ENCODE data around the gene RAP1GAP2.

Gene RAP1GAP2

GRCh38 chr17:2893422-2893914, 97.2 kb downstream of the RAP1GAP2 start:
- no peaks in the 10 kb centered on the region for H3K36me3 ChIP-seq (replicated peaks)
- no peak overlapping the region for H3K27ac ChIP-seq
- H3K27me3 ChIP-seq (replicated peaks) = no peaks in the 10 kb centered on the region
- H3K4me3 ChIP-seq (ENCODE audit: low read depth, low read length) = no peak overlapping the region
- TF ChIP-seq CTCF (IDR thresholded peaks at IDR 0.05; ENCODE audit: low read depth, low read length, missing control alignments) = no peak
- no peak for DNase-seq
- in situ Hi-C loops (cut with HindIII; ENCODE audit: low pct_ligation_motif_present, low sequenced_read_pairs) = no loop called here

- TF ChIP-seq CTCF (IDR thresholded peaks at IDR 0.05; ENCODE audit: low read depth, low read length, missing control alignments) = no peak
- H3K4me3 ChIP-seq (ENCODE audit: low read depth, low read length) = no peak overlapping the region
- in situ Hi-C loops (cut with HindIII; ENCODE audit: low pct_ligation_motif_present, low sequenced_read_pairs) = no loop called here
Observed at GRCh38 chr17:2894782-2895181, 98.5 kb downstream of the RAP1GAP2 start.

GRCh38 chr17:2897605-2898004, 101.4 kb downstream of the RAP1GAP2 start:
- in situ Hi-C loops (cut with HindIII; ENCODE audit: low pct_ligation_motif_present, low sequenced_read_pairs) = no loop called here
- H3K27me3 ChIP-seq (replicated peaks) = no peaks in the 10 kb centered on the region
- DNase-seq = no peak
- no peak for TF ChIP-seq CTCF (IDR thresholded peaks at IDR 0.05; ENCODE audit: low read depth, low read length, missing control alignments)
- H3K4me3 ChIP-seq (ENCODE audit: low read depth, low read length) = no peak overlapping the region
- no peaks in the 10 kb centered on the region for H3K36me3 ChIP-seq (replicated peaks)
- H3K27ac ChIP-seq = no peak overlapping the region

More at GRCh38 chr17:2894782-2895181, 98.5 kb downstream of the RAP1GAP2 start:
- no peak overlapping the region for H3K27ac ChIP-seq
- no peaks in the 10 kb centered on the region for H3K36me3 ChIP-seq (replicated peaks)
- DNase-seq = no peak
- H3K27me3 ChIP-seq (replicated peaks) = no peaks in the 10 kb centered on the region

GRCh38 chr17:2898255-2898926, 102.2 kb downstream of the RAP1GAP2 start:
- no peaks in the 10 kb centered on the region for H3K27me3 ChIP-seq (replicated peaks)
- H3K36me3 ChIP-seq (replicated peaks) = no peaks in the 10 kb centered on the region
- no peak for DNase-seq
- TF ChIP-seq CTCF (IDR thresholded peaks at IDR 0.05; ENCODE audit: low read depth, low read length, missing control alignments) = no peak
- in situ Hi-C loops (cut with HindIII; ENCODE audit: low pct_ligation_motif_present, low sequenced_read_pairs) = no loop called here
- H3K4me3 ChIP-seq (ENCODE audit: low read depth, low read length) = no peak overlapping the region
- no peak overlapping the region for H3K27ac ChIP-seq

GRCh38 chr17:2899906-2900305, 103.7 kb downstream of the RAP1GAP2 start:
- in situ Hi-C loops (cut with HindIII; ENCODE audit: low pct_ligation_motif_present, low sequenced_read_pairs) = no loop called here
- no peak for DNase-seq
- no peak overlapping the region for H3K4me3 ChIP-seq (ENCODE audit: low read depth, low read length)
- H3K36me3 ChIP-seq (replicated peaks) = no peaks in the 10 kb centered on the region
- TF ChIP-seq CTCF (IDR thresholded peaks at IDR 0.05; ENCODE audit: low read depth, low read length, missing control alignments) = no peak
- no peak overlapping the region for H3K27ac ChIP-seq
- no peaks in the 10 kb centered on the region for H3K27me3 ChIP-seq (replicated peaks)

- TF ChIP-seq CTCF (IDR thresholded peaks at IDR 0.05; ENCODE audit: low read depth, low read length, missing control alignments) = no peak
- no peak for DNase-seq
- Histone ChIP-seq H3K27me3 (replicated peaks) (no peaks in the 10 kb centered on the region), H3K27ac (no peak overlapping the region), H3K36me3 (replicated peaks) (no peaks in the 10 kb centered on the region), H3K4me3 (ENCODE audit: low read depth, low read length) (no peak overlapping the region)
- in situ Hi-C loops (cut with HindIII; ENCODE audit: low pct_ligation_motif_present, low sequenced_read_pairs) = no loop called here
Observed at GRCh38 chr17:2900842-2901241, 104.6 kb downstream of the RAP1GAP2 start.
